Ovary (tissue), 3 donors: ENCODE results near the gene FGFR2.

Experiments used
- POLR2A ChIP-seq: fragments of 450-650 bp; IDR thresholded peaks from one replicate; pipeline ENCODE4 v1.6.1; 2017; ENCODE audit warnings: antibody characterized with exemption, mild to moderate bottlenecking, moderate library complexity
- TF ChIP-seq, protein P1 (sequence below), 3 donors: fragments of 450-650 bp in 2 of 3; fragments of 200-600 bp in 1 of 3; IDR thresholded peaks; one replicate each; pipeline versions ENCODE4 v1.5.1 to v1.8.0; 2016 to 2022; ENCODE audit warnings: antibody characterized with exemption in 3 of 3, mild to moderate bottlenecking in 1 of 3
- donor health status: DM: no; HTN: no; CAD: no.

DNA sequence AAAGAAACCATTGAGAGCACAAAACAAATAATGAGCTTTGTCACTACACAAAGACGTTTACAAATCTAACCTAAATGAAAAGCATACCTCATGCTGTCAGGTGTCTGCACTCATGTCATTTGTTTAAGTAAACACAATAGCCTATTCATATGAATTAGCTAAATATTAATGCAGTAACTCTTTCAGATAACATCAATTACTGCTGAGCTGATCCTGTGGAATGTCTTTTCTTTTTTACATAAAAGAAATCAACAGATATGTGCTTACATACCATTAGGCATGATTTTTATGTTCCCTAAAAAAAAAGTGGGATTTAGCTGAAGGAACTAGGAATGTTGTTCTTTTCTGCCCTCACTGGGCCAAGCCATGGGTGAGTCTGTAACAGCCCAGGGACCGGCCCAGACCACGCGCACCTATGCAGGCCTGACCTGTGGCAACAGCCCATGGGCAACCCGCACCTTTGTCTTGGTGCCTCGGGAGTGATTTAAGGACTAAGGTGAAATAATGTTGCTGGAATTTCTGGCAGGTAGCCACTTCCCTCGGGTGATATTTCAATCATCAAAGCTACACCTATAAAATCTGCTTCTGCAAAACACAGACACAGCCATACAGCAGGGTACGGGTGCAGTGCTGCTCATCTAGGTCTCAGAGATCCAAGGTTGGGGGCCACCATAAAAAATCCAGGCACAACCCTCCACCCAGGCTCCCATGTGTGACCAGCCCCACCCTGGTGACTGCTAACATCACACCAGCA is 44.6 kb downstream of the FGFR2 start:
- TF ChIP-seq, protein P1, sequence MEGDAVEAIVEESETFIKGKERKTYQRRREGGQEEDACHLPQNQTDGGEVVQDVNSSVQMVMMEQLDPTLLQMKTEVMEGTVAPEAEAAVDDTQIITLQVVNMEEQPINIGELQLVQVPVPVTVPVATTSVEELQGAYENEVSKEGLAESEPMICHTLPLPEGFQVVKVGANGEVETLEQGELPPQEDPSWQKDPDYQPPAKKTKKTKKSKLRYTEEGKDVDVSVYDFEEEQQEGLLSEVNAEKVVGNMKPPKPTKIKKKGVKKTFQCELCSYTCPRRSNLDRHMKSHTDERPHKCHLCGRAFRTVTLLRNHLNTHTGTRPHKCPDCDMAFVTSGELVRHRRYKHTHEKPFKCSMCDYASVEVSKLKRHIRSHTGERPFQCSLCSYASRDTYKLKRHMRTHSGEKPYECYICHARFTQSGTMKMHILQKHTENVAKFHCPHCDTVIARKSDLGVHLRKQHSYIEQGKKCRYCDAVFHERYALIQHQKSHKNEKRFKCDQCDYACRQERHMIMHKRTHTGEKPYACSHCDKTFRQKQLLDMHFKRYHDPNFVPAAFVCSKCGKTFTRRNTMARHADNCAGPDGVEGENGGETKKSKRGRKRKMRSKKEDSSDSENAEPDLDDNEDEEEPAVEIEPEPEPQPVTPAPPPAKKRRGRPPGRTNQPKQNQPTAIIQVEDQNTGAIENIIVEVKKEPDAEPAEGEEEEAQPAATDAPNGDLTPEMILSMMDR (IDR thresholded peaks at IDR 0.05) = no peak
- TF ChIP-seq POLR2A = no peak
